Large intestine (tissue), 3 donors: ENCODE measurements around the gene ZSCAN12. TPM values are rescaled to one million over a fixed set of nuclear protein-coding genes. Genes with fewer than 3 reads are reported as not detected.

ENCODE experiments used
- DNase-seq, 2 donors: peaks; one replicate each; pipeline versions ENCODE4 v3.0.0 to v3.0.0-alpha.2; 2013
- H3K27ac ChIP-seq: one replicate; pipeline ENCODE4 v1.5.1; 2013; ENCODE audit warnings: low read length
- H3K27me3 ChIP-seq: 2 replicates; pipeline ENCODE4 v1.6.1; 2013; ENCODE audit warnings: low read length; ENCODE audit not compliant: control insufficient read depth, insufficient read depth
- H3K36me3 ChIP-seq: 2 replicates; pipeline ENCODE4 v1.6.1; 2013; ENCODE audit warnings: low read length; ENCODE audit not compliant: control insufficient read depth, insufficient read depth
- H3K4me1 ChIP-seq: one replicate; pipeline ENCODE4 v1.6.1; 2013; ENCODE audit warnings: low read length; ENCODE audit not compliant: control insufficient read depth, insufficient read depth
- H3K4me3 ChIP-seq: one replicate; pipeline ENCODE4 v1.5.1; 2013; ENCODE audit warnings: low read length
- H3K9me3 ChIP-seq: one replicate; pipeline ENCODE4 v1.6.1; 2013; ENCODE audit warnings: mild to moderate bottlenecking, low read depth, low read length, moderate library complexity; ENCODE audit not compliant: control insufficient read depth
- WGBS: methylation state at CpG from one replicate; pipeline ENCODE4 v1.1.5; 2013; ENCODE audit warnings: low lambda C conversion rate; ENCODE audit not compliant: insufficient coverage; 5-methylcytosine and 5-hydroxymethylcytosine counted together
- polyA plus RNA-seq: library from polyadenylated mRNA; unstranded; fragments of 120-200 nt; gene quantifications from one replicate; pipeline ENCODE4 v1.2.1, GENCODE V29; 2013

Gene ZSCAN12
- polyA plus RNA-seq, 1 donor, result 7.7 TPM

DNA sequence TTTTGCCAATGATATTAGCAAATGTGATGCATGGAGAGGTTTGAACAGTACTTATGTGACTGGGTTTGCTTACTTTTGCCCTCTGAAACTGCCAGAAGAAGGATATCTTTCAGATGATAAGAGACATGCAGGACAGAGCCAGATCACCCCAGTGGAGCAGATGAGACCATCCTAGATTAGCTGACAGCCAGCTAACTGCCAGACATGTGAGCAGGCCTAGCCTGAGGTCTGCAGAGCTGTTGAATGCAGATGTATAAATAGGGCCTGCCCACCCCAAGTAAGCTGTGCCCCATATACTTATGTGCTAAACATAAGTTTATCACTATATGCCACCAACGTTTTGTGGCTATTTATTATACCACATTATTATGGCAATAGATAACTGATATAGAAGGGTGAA, 69.5 kb downstream of the ZSCAN12 start:
- no CpG with 5 or more reads among the region's 1 CpG for WGBS
- DNase-seq, result no peak
- peaks cover 4% of the 10 kb centered on the region for H3K4me1 ChIP-seq
- no peaks in the 10 kb centered on the region for H3K27me3 ChIP-seq
- peaks cover 15% of the 10 kb centered on the region for H3K36me3 ChIP-seq
- no peak overlapping the region for H3K27ac ChIP-seq
- H3K4me3 ChIP-seq, result no peak overlapping the region
- H3K9me3 ChIP-seq, result peaks cover 17% of the 10 kb centered on the region

Other genes with a start within 250 kb of the ZSCAN12 start
- gene ZSCAN9, start 174.5 kb downstream of the ZSCAN12 start, polyA plus RNA-seq, result 20.0 TPM
- gene ZKSCAN4, start 147.5 kb downstream of the ZSCAN12 start, polyA plus RNA-seq, result 7.8 TPM
- 0.90 TPM for gene NKAPL, start 140.4 kb downstream of the ZSCAN12 start, polyA plus RNA-seq
- 25.4 TPM for gene ZSCAN26, start 132.6 kb downstream of the ZSCAN12 start, polyA plus RNA-seq
- gene PGBD1, start 118.2 kb downstream of the ZSCAN12 start, polyA plus RNA-seq, result 5.0 TPM
- gene ZSCAN31, start 63.6 kb downstream of the ZSCAN12 start, polyA plus RNA-seq, result 5.2 TPM
- 5.4 TPM for gene ZKSCAN3, start 49.8 kb downstream of the ZSCAN12 start, polyA plus RNA-seq
- gene ZSCAN23, start 43.7 kb upstream of the ZSCAN12 start, polyA plus RNA-seq, result 3.6 TPM
- not detected for gene GPX6, start 116.0 kb upstream of the ZSCAN12 start, polyA plus RNA-seq
- gene GPX5, start 126.1 kb upstream of the ZSCAN12 start, polyA plus RNA-seq, result not detected